K562 (cell line): ENCODE measurements around the gene EFHD2. TPM values are rescaled to one million over a fixed set of nuclear protein-coding genes. Genes with fewer than 3 reads are reported as not detected.

Experiments used
- ATAC-seq: fragments of 200-7000 bp; cut with Tn5 transposase; 3 replicates; pipeline ENCODE4 v1.9.1; 2020; ENCODE audit warnings: moderate library complexity
- BruUV-seq: library from RNA; stranded (reverse); fragments of 400-500 nt; replicated peaks from 2 replicates; lab custom pipeline; 2021; lab: Mats Ljungman, UMichigan
- CTCF ChIA-PET: fragments of 300-600 bp; formaldehyde crosslinking; extraction: SDS; loops from one replicate; lab custom pipeline; 2021; ENCODE audit warnings: low intra/inter-chr PET ratio; lab: Yijun Ruan, JAX
- POLR2A ChIA-PET: fragments of 300-600, 350-650 bp; sonication (Branson Sonifier 250); formaldehyde crosslinking; extraction: SDS; loops from one replicate; lab custom pipeline; 2021; ENCODE audit warnings: antibody characterized with exemption, inconsistent platforms; lab: Yijun Ruan, JAX
- DNase-seq, 4 experiments: peaks; one replicate each; pipeline versions ENCODE4 v3.0.0 to v3.0.0-alpha.2; 2011 to 2018; ENCODE audit warnings: low spot score in 3 of 4, mixed read lengths in 3 of 4; ENCODE audit errors: extremely low read depth in 1 of 4
- FAIRE-seq: peaks from 2 replicates; lab custom pipeline; 2011; peaks lifted over from hg19 to GRCh38; lab: Jason Lieb, UNC
- H2AFZ ChIP-seq: 2 replicates; pipeline ENCODE4 v1.6.0; 2011; ENCODE audit warnings: low read depth, low read length, control low read depth, inconsistent platforms
- H3K27ac ChIP-seq: fragments of 200-600 bp; 3 replicates; pipeline ENCODE4 v1.8.0; 2011; ENCODE audit warnings: low read depth, mild to moderate bottlenecking, control low read depth, inconsistent platforms, low read length, moderate library complexity, mixed read lengths; ENCODE audit errors: extremely low read depth
- H3K27me3 ChIP-seq, 2 experiments: fragments of 300-600 bp in 1 of 2; 2 replicates in 1 of 2; 3 replicates in 1 of 2; pipeline versions ENCODE4 v1.6.0 to v1.8.0; 2011; ENCODE audit warnings: inconsistent platforms in 2 of 2, low read length in 2 of 2, mild to moderate bottlenecking in 1 of 2, mixed read lengths in 1 of 2, moderate library complexity in 1 of 2; ENCODE audit not compliant: control insufficient read depth in 2 of 2, insufficient read depth in 2 of 2
- H3K36me3 ChIP-seq: fragments of 300-600 bp; 3 replicates; pipeline ENCODE4 v1.8.0; 2011; ENCODE audit warnings: mild to moderate bottlenecking, low read length, inconsistent platforms; ENCODE audit not compliant: control insufficient read depth, insufficient read depth
- H3K4me1 ChIP-seq, 2 experiments: fragments of 200-600 bp in 1 of 2; replicated peaks in 1 of 2; 2 replicates in 1 of 2; 3 replicates in 1 of 2; pipeline versions ENCODE4 v1.5.1 to v1.8.0; 2011; ENCODE audit warnings: inconsistent platforms in 2 of 2, low read length in 2 of 2, mild to moderate bottlenecking in 1 of 2, mixed read lengths in 1 of 2, moderate library complexity in 1 of 2; ENCODE audit not compliant: control insufficient read depth in 2 of 2, insufficient read depth in 2 of 2
- H3K4me2 ChIP-seq: 2 replicates; pipeline ENCODE4 v1.6.1; 2011; ENCODE audit warnings: low read length, control low read depth, inconsistent platforms, mixed read lengths; ENCODE audit not compliant: insufficient read depth
- H3K4me3 ChIP-seq: fragments of 200-600 bp; sonication (generic), shearing (Covaris generic); 2 replicates; pipeline ENCODE4 v1.5.1; 2016; ENCODE audit warnings: control low read depth, inconsistent platforms
- H3K79me2 ChIP-seq: fragments of 200-600 bp; 3 replicates; pipeline ENCODE4 v1.8.0; 2011; ENCODE audit warnings: low read length, inconsistent platforms; ENCODE audit not compliant: control insufficient read depth, insufficient read depth
- H3K9ac ChIP-seq, 2 experiments: 2 replicates each; pipeline versions ENCODE4 v1.6.0 to v1.6.1; 2011; ENCODE audit warnings: low read depth in 2 of 2, low read length in 2 of 2, control low read depth in 1 of 2, inconsistent platforms in 1 of 2, mild to moderate bottlenecking in 1 of 2, mixed read lengths in 1 of 2; ENCODE audit not compliant: insufficient read depth in 1 of 2
- H3K9me1 ChIP-seq: one replicate; pipeline ENCODE4 v1.6.0; 2011; ENCODE audit warnings: inconsistent platforms, mild to moderate bottlenecking, low read length, moderate library complexity; ENCODE audit not compliant: control insufficient read depth, insufficient read depth
- H3K9me3 ChIP-seq: replicated peaks from 2 replicates; pipeline ENCODE4 v1.5.1; 2011; ENCODE audit warnings: low read depth, low read length, inconsistent platforms; ENCODE audit not compliant: control insufficient read depth, insufficient read depth
- H4K20me1 ChIP-seq: replicated peaks from 2 replicates; pipeline ENCODE4 v1.6.1; 2011; ENCODE audit warnings: low read length, inconsistent platforms, mixed read lengths; ENCODE audit not compliant: control insufficient read depth, insufficient read depth
- BMI1 ChIP-seq: fragments of 150-350 bp; IDR thresholded peaks from 2 replicates; pipeline ENCODE4 v1.6.1; 2014; ENCODE audit warnings: low read length
- HOXB6 ChIP-seq: fragments of 250-450 bp; sonication (Bioruptor Pico); IDR thresholded peaks from 2 replicates; pipeline ENCODE4 v1.5.1; 2022; ENCODE audit warnings: mild to moderate bottlenecking, borderline replicate concordance
- ILK ChIP-seq: fragments of 450-650 bp; IDR thresholded peaks from 2 replicates; pipeline ENCODE4 v1.6.1; 2016; ENCODE audit warnings: missing genetic modification characterization, low read depth, mild to moderate bottlenecking, missing compliant biosample characterization, moderate library complexity, borderline replicate concordance
- TBL1XR1 ChIP-seq, 2 experiments: IDR thresholded peaks; 2 replicates each; pipeline ENCODE4 v1.6.1; 2012; ENCODE audit warnings: improper control_type of control experiment in 2 of 2, low read length in 2 of 2, mild to moderate bottlenecking in 1 of 2
- WGBS: fragments of 100-300 bp; shearing (Covaris generic); methylation state at CpG from one replicate; pipeline ENCODE4 v1.1.6; 2016; ENCODE audit warnings: low coverage, mixed read lengths; ENCODE audit not compliant: insufficient coverage; ENCODE audit errors: missing lambda C conversion rate; 5-methylcytosine and 5-hydroxymethylcytosine counted together
- in situ Hi-C: fragments of 300-500 bp; cut with MboI; formaldehyde crosslinking; loops from 4 replicates; pipeline ENCODE4 v1.15.0; 2018; ENCODE audit warnings: inconsistent platforms, mixed read lengths
- intact Hi-C: fragments of 100-400 bp; cut with micrococcal nuclease; formaldehyde crosslinking; loops from 2 replicates; pipeline ENCODE4 v1.14.2; 2022
- polyA plus RNA-seq, 8 experiments: library from polyadenylated mRNA; depleted of rRNA in 4 of 8; stranded (reverse) in 5 of 8; unstranded in 3 of 8; fragments of >200 nt; fragmentation: Nextera tagmentation in 2 of 8; fragmentation: Illumina TruSeq in 1 of 8; extraction: Ambion mirVana in 2 of 8; extraction: Trizol in 1 of 8; gene quantifications; 2 replicates each; pipeline versions ENCODE4 v1.2.1 to v1.2.3, GENCODE V29; 2011 to 2014; ENCODE audit warnings: inconsistent platforms in 1 of 8, missing spikeins in 1 of 8
- total RNA-seq, 7 experiments: library from RNA; depleted of rRNA in 6 of 7; stranded (reverse); fragments of >200 nt in 6 of 7; fragmentation: Illumina TruSeq in 2 of 7; extraction: Trizol in 2 of 7; gene quantifications; 2 replicates each; pipeline versions ENCODE4 v1.2.1 to v1.2.3, GENCODE V29; 2011 to 2021; ENCODE audit warnings: low replicate concordance in 1 of 7
- TF ChIP-seq, protein P1 (sequence below): IDR thresholded peaks from 3 replicates; pipeline ENCODE4 v1.6.1; 2011; ENCODE audit warnings: borderline replicate concordance, mild to moderate bottlenecking; ENCODE audit not compliant: insufficient read length, insufficient read depth

The EFHD2 gene
- total and polyA plus RNA-seq, 9 of the 15 experiments (the other 6 are each of a cell fraction or from before 2014, with no cell fraction given), result 1.7 to 73.5 (median 25.2) TPM

DNA sequence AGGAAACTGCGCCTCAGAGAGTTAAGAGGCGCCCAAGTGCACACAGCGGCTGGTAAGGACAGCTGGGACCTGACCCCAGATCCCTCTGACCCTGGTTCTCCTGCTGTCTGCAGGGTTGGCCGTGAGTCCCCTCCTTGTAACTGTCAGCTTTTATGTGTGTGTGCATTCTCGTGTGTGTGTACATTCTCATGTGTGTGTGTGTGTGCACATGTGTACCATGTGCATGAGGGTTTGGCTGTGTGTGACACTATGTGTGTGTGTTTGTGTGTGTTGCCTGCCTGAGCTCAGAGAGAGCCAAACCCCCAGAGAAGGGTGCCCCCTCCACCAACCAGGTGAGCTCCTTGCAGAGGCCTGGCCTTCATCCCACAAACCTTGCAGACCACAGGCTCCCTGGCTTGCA is 25.9 kb upstream of the EFHD2 start:
- Histone ChIP-seq H3K27ac (no peak overlapping the region), H2AFZ (no peak overlapping the region), H4K20me1 (peaks cover 3% of the 10 kb centered on the region), H3K79me2 (no peaks in the 10 kb centered on the region), H3K36me3 (no peaks in the 10 kb centered on the region), H3K4me1 (peaks cover 0 to 11% of the 10 kb centered on the region in 2 experiments; a peak in 3 of 5 replicates), H3K9ac (no peak overlapping the region), H3K27me3 (peaks cover 67 to 84% of the 10 kb centered on the region in 2 experiments), H3K4me2 (no peak overlapping the region; the same call in 1 of the 2 replicates), H3K9me1 (no peaks in the 10 kb centered on the region), H3K4me3 (no peak overlapping the region), H3K9me3 (no peaks in the 10 kb centered on the region)
- TF ChIP-seq, protein P1, sequence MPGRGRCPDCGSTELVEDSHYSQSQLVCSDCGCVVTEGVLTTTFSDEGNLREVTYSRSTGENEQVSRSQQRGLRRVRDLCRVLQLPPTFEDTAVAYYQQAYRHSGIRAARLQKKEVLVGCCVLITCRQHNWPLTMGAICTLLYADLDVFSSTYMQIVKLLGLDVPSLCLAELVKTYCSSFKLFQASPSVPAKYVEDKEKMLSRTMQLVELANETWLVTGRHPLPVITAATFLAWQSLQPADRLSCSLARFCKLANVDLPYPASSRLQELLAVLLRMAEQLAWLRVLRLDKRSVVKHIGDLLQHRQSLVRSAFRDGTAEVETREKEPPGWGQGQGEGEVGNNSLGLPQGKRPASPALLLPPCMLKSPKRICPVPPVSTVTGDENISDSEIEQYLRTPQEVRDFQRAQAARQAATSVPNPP, result no peak
- ChIA-PET POLR2A (no interaction called here), CTCF (no interaction called here)
- in situ Hi-C loops (no loop called here), intact Hi-C loops (no loop called here)
- DNase-seq, result no peak
- peak; percentile 28; the same call in 2 of the 3 replicates for ATAC-seq
- 11% methylated on average over 5 of the region's 5 CpGs for WGBS
- FAIRE-seq, result no peak
- BruUV-seq, result no TSS peak

DNA sequence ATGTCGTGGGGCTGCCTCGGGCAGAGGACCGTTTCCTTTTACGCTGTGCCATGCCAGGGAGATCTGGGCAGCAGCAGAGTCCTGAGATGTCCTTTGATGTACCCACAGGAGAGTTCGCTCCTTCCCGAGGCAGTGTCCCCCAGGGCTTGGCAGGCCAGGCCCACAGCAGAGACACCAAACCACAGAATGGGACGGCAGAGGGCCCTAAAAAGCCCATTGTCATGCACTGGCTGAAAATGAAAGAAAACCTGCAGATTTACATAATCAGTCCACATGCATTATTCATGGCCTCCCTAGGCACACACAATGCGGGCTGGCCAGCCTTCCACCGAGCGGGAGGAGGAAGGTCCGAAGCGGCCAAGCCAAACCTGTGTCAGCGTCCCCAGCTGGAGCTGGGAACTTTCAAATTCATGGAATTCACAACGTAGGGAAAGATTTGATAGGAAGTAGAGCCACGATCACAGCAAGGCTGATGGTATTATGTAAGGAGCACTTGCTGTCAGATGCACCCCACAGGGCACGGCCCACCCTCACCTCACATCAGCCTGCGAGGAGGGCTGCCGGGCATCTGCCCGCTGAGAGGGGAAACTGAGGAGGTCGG is 25.3 kb upstream of the EFHD2 start:
- TF ChIP-seq HOXB6 (CRISPR knock-in tag) (no peak), BMI1 (no peak), ILK (tag) (no peak), TBL1XR1 (IDR thresholded peaks at IDR 0.05; ENCODE audit: low read length in 2 of 2) (no peak)
- Histone ChIP-seq H3K79me2 (no peaks in the 10 kb centered on the region), H3K36me3 (no peaks in the 10 kb centered on the region), H3K9me1 (no peaks in the 10 kb centered on the region), H3K27ac (no peak overlapping the region), H4K20me1 (peaks cover 3% of the 10 kb centered on the region), H3K9ac (0 out of 4 replicates have a peak overlapping the region, but pooled peaks of 1 of the 2 experiments have one; percentile 45), H3K9me3 (no peaks in the 10 kb centered on the region), H3K4me2 (no peak overlapping the region; the same call in 1 of the 2 replicates), H3K27me3 (peaks cover 68 to 87% of the 10 kb centered on the region in 2 experiments), H2AFZ (no peak overlapping the region), H3K4me3 (no peak overlapping the region), H3K4me1 (peaks cover 0 to 11% of the 10 kb centered on the region in 2 experiments; a peak in 3 of 5 replicates)
- ChIA-PET POLR2A (interaction anchor here (0.9 kb wide), 1 partner anchor 24 kb away, joined by 4 read pairs; no protein-coding TSS in a partner anchor), CTCF (no interaction called here)
- WGBS, result 18% methylated on average over 19 of the region's 20 CpGs
- intact Hi-C loops (no loop called here), in situ Hi-C loops (no loop called here)
- no peak for FAIRE-seq
- ATAC-seq, result peak; percentile 56
- BruUV-seq, result no TSS peak
- peak in 1 of 4 experiments; percentile 29 for DNase-seq
